Astrocyte (in vitro differentiated cells and primary cell): Measurements from ENCODE around the gene POR.

ENCODE experiments used
- EZH2 ChIP-seq: IDR thresholded peaks from 2 replicates; pipeline ENCODE4 v1.6.1; 2012; ENCODE audit warnings: mild to moderate bottlenecking, low read length, inconsistent platforms; ENCODE audit not compliant: insufficient read depth
- TF ChIP-seq, protein P1 (sequence below): IDR thresholded peaks from 2 replicates; pipeline ENCODE4 v1.5.1; 2011; ENCODE audit warnings: low read depth, mild to moderate bottlenecking, inconsistent platforms, low read length, moderate library complexity; ENCODE audit not compliant: insufficient read depth

GRCh38 chr7:75925717-75926435 is 10.9 kb downstream of the POR start:
- TF ChIP-seq, protein P1, sequence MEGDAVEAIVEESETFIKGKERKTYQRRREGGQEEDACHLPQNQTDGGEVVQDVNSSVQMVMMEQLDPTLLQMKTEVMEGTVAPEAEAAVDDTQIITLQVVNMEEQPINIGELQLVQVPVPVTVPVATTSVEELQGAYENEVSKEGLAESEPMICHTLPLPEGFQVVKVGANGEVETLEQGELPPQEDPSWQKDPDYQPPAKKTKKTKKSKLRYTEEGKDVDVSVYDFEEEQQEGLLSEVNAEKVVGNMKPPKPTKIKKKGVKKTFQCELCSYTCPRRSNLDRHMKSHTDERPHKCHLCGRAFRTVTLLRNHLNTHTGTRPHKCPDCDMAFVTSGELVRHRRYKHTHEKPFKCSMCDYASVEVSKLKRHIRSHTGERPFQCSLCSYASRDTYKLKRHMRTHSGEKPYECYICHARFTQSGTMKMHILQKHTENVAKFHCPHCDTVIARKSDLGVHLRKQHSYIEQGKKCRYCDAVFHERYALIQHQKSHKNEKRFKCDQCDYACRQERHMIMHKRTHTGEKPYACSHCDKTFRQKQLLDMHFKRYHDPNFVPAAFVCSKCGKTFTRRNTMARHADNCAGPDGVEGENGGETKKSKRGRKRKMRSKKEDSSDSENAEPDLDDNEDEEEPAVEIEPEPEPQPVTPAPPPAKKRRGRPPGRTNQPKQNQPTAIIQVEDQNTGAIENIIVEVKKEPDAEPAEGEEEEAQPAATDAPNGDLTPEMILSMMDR: no peak
- TF ChIP-seq EZH2: no peak
